Stromal cell of bone marrow (primary cell): ENCODE data around the gene TNS2.

ENCODE experiments used
- DNase-seq: peaks from one replicate; pipeline ENCODE4 v3.0.0-alpha.2; 2012; ENCODE audit warnings: low read depth

The TNS2 gene

GRCh38 chr12:53042607-53043454 lies 7.0 kb upstream of the TNS2 start:
- DNase-seq, result no peak

- DNase-seq, result no peak
Observed at GRCh38 chr12:53044052-53044581, 5.7 kb upstream of the TNS2 start.

- DNase-seq, result no peak
Observed at GRCh38 chr12:53044896-53045695, 4.8 kb upstream of the TNS2 start.

- DNase-seq, result no peak
Observed at GRCh38 chr12:53045696-53046045, 4.2 kb upstream of the TNS2 start.

- DNase-seq, result peak; percentile 81
Observed at GRCh38 chr12:53046655-53047220, 3.1 kb upstream of the TNS2 start.

GRCh38 chr12:53047221-53048032 lies 2.4 kb upstream of the TNS2 start:
- peak; percentile 63 for DNase-seq

GRCh38 chr12:53048033-53048779 lies 1.7 kb upstream of the TNS2 start:
- DNase-seq, result no peak

- no peak for DNase-seq
Observed at GRCh38 chr12:53048780-53049401, 974 bp upstream of the TNS2 start.

- no peak for DNase-seq
Observed at GRCh38 chr12:53050426-53051057, 677 bp downstream of the TNS2 start.

- peak; percentile 63 for DNase-seq
Observed at GRCh38 chr12:53051058-53051880, 1.4 kb downstream of the TNS2 start.

- no peak for DNase-seq
Observed at GRCh38 chr12:53051881-53052412, 2.1 kb downstream of the TNS2 start.

GRCh38 chr12:53052419-53053217 lies 2.8 kb downstream of the TNS2 start:
- peak; percentile 81 for DNase-seq

GRCh38 chr12:53053218-53054111 lies 3.6 kb downstream of the TNS2 start:
- no peak for DNase-seq

GRCh38 chr12:53054112-53054878 lies 4.4 kb downstream of the TNS2 start:
- DNase-seq, result no peak

GRCh38 chr12:53055471-53056266 lies 5.8 kb downstream of the TNS2 start:
- no peak for DNase-seq
